NCI-H1436 treated with DMSO at 0.1 percent for 48 hours (cell line): Measurements from ENCODE around the gene CDH4.
"Not testable (repeated sequence)": the region's sequence is repeated elsewhere in the genome, so short reads cannot be mapped to it uniquely, and the experiment has no call there.

ENCODE experiments used
- DNase-seq: peaks from one replicate; lab custom pipeline; 2025; lab: John Stamatoyannopoulos, UW

The CDH4 gene

DNA sequence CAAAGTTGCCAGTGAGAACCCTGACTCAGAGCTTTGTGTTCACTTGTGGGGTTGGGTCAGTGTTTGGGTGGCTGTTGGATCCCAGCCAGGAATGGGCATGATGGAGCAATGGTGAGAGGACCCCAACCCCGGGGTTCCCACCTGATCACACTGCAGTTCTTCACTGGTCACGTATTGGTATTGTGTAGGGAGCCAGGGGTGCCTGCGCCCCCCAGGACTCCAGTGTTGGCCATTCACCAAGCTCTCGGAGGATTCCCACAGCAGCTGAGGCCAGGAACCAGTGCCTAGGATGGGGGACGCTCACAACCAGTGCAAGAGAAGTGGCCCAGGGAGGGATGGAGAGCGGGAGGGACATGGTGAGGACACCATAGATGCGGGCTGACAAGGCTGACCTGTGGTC is 207.2 kb downstream of the CDH4 start:
- no peak for DNase-seq

DNA sequence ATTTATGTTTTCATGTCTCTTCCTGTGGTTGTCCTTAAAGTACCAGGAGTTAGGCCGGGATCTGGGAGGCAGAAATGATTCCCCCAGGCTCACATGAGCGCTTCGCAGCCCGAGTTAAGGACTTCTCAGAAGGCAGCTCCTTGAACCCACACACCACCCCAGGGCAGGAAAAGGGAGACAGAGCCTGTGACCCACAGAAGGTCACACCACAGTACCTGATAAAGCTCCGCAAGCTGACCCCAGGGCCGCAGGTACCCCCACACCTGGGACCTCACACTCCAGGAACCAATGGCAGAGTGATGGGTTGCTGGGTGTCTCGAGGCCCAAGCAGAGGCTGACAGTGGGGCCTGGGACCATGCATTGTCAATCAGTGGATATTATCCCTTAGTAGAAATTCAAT is 207.6 kb downstream of the CDH4 start:
- DNase-seq: no peak

DNA sequence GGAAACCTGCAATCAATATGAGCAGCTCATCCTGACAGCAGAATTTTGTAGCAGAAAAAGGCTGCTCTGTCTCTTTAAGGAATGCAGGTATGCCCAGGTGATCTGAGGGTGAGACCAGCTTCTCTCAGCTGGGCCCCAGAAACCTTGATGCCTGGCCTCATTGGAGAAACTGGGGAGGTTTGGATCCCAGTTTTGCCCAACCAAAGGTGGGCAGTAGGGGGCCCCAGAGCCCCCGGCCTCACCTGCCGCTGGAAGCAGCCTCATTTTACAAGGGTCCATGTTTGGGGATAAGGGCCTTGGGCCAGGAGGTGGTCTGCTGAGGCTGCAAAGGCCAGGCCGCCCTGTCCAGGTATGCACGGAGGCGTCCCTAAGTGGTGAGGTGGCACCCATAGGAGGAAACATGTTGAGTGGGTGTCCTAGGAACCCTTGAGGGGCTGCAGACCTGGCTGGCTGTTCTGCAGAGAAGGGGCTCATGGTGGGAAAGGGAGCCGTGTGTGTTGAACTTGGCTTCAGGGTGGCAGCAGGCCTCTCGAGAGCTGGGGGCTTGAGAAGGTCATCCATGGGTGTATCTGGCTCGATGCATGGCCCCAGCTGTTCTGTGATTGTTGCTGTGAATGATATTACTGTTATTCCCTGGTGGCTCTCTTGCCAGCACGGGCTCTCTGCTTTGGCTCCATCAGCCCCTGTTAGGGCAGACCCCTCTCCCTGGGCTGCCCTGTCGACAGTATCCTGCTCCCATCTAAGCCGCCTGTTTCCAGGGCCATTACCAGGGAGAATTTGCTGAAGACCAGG is 208.4 kb downstream of the CDH4 start:
- no peak for DNase-seq

DNA sequence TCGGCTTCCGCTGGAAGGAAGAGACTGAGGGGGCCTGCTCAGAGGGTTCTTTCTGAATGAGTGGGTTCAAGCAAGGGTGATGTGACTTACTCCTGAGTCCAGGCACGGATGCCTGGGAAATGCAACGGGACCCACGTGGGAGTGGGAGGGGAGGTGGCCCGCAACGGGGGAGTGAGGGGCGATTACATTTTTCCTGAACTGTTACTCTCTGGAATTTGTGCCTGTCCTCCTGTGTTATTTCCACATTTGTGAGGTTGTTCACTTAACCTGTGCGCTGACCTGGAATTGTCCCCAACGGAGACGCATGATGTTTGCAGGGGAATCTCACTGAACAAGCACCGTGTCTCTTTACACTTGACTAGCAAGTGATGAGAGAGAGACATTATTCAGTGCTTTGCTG is 209.4 kb downstream of the CDH4 start:
- no peak for DNase-seq

DNA sequence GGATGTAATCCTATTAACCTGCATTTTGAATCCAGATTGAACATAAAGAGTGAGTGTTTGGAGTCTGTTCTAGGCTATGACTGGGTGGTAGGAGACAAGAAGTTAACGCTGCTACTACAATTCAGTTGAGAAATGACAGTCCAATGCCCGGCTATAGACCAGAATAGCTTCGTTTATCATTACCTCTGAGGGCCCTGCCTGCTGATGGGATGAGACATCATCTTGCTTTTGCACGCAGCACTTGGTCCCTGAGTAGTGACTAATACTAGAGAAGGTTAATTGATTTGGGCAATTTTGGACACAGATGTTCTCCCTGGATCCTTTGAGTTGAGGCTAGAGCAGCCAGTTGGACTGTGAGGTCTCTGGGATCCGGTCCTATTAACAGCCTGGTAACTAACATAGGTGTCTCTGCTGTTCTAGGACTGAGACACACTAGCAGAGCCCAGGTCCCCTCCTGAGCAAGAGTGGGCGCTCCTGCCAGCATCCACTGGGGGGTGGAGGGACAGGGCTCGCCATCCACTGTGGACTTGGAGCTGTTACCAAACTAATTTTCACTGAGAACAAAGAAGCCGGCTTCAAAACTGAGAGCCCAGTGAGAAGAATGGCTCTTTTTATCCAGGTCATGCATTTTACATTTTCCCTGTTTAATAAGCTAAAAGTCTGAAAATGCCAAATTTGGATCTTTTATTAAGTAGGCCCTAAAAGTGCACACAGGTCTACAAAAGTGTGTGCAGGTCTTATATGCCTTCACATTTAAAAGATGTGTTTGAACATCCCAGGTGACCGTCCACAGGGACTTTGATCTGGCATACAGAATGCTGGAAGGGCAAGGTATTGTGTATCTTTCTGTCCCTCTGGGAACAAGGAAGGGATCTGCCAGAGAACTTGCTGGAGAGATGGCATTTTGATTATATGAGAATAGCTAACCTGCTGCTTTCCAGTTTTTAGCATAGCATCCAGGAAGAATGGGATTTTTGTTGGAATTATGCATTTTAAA is 212.5 kb downstream of the CDH4 start:
- no peak for DNase-seq

DNA sequence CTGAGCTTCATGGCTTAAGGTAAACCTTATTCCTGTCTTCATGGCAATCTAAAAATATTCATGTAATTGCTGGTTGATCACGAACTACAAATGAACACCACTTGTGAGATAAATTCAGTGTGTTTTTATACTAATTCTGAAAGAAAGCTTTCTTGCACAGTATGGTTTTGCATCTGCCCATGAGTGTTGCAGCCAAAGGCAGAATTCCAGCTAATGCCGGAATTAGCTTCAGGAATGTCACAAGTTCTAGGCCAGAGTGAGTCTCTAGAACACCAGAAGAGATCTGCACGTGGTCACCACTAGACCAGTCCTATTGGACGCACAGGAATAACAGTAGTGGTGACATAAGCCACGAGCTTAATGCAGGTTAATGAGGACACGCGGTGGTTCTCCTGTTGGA is 223.7 kb downstream of the CDH4 start:
- no peak for DNase-seq

DNA sequence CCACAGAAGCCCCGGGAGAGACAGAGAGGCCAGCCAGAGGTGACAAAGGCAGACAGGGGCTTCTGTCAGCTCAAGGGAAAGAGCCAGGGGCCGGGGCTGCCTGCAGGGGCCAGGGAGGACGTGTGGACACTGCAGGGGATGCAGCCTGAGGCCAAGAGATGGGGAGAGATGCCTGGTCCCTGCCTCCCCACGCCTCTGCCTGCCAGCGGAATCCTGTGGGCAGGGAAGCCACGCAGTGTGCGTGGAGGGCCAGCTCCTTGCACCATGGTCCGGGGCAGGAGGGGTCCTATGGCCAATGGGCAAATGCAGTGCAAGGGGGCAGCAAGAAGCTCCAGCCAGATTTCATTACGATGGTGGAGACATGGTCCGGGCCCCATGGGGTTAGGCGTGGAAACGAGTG is 224.9 kb downstream of the CDH4 start:
- DNase-seq: no peak

DNA sequence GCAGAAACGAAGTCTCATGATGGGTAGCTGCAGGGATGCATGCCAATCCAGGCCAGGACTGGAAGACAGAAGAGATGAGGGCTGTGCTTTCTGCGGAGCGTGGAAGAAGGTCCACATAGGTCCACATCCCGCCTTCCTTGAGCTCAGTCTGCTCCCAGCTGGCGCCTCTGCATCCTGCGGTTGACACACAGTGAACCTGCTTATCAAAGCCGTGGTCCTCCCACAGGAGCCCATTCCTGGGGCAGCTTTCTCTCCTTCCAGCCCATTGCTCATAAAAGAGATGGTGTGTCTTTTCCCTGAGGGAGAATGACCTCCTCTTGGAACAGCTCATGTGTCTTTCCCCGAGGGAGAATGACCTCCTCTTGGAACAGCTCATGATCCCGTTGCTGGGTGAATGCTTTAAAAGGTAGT is 225.4 kb downstream of the CDH4 start:
- no peak for DNase-seq

DNA sequence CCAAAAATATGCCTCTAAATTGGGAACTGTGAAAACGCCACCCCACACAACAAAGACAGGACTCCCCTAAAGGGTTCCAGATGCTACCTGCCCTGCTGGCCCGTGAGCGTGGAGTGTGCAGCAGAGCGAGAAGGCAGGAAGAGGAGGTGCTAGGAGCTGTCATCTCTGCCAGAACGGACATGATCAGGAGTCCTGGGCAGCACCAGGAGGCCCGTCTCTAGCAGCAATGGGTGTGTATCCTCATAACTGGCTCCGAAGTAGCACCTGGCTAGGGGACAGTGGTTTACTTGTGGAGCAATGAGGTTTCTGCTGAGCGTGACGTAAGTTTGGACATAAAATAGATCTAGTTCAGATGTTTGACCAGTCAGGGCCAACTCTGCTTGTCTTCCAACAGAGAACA is 226.0 kb downstream of the CDH4 start:
- no peak for DNase-seq

DNA sequence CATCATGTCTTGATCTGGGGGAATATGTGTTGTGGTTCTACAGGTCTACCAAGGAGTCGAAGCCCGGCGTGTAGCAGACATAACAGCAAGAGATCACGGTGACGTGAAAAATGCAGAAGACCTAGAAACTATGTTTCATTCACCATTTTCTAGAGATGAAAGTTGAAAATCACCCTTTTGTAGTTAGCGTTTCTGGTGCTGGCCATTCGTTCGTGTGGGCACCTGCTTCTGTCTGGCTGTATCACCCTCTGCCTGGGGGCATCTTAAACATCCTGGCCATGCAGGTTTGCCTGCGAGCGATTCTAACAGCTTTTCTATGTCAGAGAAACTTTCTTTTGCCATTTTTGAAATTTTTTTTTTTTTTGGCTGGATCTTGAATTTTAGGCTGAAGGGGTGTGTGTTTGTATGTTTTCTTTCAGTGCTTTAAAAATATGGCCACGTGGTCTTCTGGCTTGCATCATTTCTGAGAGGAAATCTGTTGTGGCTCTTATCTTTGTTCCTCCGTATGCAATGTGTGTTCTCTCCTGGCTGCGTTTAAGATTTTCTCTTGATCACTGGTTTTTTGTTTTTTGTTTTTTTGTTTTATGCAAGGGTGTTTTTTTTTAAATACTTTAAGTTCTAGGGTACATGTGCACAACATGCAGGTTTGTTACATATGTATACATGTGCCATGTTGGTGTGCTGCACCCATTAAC is 226.7 kb downstream of the CDH4 start:
- DNase-seq: no peak

DNA sequence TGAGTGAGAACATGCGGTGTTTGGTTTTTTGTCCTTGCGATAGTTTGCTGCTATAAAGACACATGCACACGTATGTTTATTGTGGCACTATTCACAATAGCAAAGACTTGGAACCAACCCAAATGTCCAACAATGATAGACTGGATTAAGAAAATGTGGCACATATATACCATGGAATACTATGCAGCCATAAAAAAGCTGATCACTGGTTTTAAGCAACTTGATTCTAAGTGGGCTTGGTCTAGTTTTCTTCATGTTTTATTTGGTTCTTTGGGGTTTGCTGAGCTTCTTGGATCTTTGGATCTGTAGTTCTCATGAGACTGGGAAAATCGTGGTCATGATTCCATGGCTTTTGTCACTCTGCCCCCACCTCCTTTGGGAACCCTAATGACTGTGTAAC is 227.4 kb downstream of the CDH4 start:
- DNase-seq: not testable (repeated sequence)

DNA sequence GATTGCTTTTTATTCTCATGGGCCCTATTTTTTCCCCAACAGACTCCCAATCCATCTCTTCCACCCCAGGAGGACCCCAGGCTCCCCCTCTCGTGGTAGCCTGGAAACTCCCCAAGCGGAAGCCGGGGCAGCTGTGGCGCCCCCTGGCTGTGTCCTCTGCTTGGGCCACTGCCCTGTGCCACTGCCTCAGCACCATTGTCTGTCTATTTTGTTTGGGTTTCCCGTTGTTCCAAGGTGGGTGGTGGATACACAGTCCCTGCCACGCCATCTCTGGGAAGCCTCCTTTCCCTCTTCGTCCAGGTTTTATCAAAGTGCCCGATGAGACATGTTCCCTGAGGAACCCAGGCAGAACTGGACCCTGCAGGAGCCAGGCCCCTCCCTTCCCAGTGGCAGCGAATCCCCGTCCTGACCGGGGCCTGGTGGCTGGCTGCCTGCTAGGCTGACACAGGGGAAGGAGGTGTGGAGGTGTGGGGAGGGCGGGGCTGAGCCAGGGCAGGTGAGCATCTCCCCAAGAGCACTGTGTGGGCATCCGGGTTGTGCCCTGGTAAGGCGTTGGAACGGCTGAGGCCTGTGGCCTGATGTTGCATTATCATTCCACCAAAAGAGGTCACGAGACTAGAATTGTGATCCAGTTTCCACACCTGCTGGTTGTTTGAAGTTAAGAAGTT is 228.2 kb downstream of the CDH4 start:
- no peak for DNase-seq

DNA sequence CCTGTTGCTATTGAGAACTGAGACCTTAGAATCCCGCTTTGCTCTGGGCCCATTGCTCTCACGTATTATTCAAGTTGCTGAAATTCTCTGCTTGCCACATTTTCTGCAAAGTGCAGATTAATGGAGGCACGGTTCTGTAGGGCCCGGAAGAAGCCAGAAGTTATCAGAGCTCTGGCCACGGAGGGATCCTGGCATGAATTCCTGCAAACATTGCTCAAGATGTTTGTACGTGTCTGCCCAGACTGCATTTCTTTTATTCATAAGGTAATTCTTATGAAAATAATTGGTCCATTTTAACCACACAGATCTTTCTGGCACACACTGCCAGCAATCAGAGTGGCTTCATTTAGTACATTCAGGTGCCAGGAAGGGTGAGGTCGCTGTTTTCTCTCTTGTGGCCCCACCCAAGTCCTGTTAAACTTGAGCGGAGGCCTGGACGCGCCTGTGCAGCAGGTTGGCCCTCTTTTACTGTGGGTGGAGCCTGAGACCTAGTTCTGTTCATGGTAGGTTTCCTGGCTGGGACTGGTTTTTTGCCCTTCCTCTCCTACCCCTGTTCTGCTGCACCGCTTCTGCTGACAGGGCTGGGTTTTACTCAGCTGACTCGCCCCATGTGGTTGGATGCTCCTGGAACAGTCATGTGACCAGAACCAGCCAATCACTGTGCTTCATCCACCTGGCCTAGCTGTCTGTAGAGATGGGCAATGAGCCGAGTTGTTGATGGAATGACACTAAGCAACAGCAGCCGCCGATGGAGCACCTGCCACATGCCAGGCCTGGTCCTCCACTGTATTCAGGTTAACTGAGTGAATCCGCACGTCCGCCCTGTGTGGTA is 230.2 kb downstream of the CDH4 start:
- no peak for DNase-seq

DNA sequence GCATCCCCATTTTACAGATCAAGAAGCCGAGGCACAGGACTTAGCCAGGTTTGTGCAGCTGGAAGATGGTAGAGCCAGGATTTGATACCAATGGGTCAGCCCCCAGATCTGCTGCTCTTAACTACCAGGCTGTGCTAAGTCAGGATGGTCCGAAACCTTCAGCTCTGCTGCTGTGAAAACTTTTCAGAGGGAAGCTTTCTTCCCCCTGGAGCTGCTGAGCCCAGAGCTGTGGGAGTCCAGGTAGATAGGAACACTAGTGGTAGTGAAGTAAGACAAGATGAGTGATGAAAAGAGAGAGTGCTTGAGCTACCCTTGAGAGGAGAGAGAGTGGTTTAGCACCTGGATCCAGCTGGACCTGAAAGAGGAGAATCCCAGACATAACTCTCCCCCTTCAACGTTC is 230.8 kb downstream of the CDH4 start:
- DNase-seq: no peak

DNA sequence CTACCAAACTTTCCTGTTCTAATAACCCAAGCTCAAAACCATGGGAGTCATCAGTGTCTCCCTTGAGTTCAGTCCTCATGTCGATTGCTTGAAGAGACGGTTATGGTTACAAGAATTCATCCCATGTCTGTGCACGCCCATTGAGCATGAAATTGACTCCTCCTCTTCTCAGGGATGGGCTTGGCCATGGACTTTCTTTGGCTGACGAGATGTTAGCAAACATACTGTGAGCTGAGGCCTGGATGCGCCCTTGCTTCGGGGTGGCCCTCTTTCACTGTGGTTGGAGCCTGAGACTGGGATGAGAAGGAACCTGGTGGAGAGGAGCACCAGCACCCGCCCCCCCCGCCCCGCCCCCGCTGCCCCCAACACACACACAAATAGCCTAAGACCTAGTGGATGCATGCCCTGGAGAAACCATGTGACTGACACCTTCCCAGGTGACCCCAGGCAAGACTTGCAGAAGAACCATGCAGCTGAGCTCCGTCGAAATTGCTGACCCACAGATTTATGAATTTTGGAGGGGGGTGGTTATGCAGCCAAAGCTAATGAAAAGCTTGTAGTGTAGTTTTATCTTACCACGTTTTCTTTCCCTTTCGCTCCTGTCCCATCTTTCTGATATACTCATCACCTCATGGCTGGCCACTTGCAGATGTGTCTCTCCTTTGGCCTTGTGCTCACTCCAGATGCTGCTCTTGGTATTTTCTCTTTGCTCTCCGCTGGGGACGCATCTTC is 231.4 kb downstream of the CDH4 start:
- DNase-seq: no peak

DNA sequence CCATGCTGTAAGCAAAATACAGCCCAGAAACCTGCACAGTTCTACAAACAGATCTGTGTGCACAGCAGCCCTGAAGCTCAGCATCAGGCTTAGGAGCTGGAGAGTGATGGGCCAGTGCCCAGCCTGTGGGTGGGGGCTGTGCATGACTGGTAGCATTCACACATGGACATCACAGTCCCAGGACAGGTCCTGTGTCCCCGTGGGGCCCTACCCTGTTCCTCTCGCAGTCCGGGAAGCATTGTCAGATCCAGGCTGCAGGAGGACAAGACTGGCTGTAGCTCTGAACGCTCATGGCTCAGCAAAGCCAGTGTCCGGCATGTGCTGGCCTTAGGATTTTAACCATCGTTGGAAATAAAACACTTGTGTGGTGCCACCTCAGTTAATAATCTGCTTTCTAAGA is 234.1 kb downstream of the CDH4 start:
- no peak for DNase-seq

DNA sequence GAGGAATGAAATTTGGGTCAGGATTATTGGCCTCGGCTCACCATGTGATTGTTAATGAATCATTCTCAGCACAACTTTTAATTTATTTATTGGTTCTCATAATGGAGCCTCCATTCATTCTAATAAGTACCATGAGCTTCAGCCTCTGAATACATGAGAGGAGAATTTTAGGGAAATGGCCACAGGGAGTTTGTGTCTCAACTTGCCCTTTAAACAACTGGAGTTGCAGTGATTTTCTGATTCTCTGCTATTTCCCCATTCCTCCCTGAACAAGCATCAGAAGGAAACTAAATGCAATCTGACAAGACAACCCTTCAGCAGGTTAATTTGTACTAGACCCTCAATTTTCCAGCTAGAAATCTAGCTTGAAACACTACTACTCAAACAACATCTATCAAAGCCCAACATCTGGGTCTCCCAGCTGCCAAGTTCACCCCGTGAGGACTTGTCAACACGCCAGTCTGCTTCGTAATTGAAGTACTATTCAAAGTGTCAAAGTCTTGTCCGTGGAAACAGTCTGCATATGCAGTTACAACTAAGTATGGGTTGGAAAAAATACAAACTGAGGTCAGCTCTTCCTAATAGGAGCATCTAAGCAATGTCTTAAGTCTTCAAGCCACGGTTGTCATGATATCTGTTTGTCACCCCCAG is 235.4 kb downstream of the CDH4 start:
- DNase-seq: no peak

DNA sequence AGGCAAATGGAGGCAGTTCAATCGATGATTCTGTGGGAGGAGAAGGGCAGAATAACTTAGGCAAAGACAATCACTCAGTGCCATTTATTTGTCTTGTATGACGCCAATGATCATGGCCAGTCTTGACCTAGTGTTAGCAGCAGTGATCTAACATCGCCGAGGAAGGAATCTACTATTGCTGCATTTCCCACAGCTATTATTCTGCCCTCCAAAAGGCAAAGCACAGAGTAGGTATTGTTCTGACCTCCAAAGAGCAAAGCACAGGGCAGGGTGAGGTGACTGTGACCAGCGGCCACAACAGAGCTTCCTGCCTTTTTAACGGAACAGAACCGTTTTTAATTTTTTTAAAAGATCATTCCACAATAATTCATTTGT is 235.9 kb downstream of the CDH4 start:
- no peak for DNase-seq

DNA sequence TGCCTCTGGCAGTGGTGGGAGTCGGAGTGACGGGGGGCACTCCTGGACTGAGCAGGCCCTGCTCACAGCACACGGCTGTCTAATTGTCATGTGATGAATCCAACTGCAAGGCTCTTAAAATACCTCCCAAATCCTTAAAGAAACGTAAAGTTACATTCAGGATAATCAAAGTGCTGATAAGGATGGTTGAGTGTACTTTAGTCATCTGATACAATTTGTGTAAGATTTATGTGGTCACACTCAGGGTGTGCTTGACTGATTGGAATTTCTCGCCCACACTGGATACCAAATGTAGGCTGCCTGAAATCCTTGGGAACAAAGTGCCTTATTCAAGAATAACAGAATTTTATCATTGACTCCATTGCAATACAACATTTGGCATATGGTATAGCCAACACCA is 238.7 kb downstream of the CDH4 start:
- no peak for DNase-seq

DNA sequence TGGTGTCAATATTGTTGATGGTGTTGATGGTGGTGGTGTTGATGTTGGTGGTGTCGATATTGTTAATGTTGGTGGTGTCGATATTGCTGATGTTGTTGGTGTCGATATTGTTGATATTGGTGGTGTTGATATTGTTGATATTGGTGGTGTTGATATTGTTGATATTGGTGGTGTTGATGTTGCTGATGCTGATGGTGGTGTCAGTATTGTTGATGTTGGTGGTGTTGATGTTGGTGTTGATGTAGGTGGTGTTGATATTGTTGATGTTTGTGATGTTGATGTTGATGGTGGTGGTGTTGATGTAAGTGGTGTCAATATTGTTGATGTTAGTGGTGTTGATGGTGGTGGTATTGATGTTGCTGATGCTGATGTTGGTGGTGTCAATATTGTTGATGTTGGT is 240.0 kb downstream of the CDH4 start:
- DNase-seq: no peak
